A172 (cell line): Measurements from ENCODE around the gene ADAMTS15. TPM values are rescaled to one million over a fixed set of nuclear protein-coding genes. Genes with fewer than 3 reads are reported as not detected.
A peak's percentile ranks its signal among the peaks of the same experiment; 100 is the strongest.

ENCODE experiments used
- DNase-seq: peaks from one replicate; pipeline ENCODE4 v3.0.0-alpha.2; 2015; ENCODE audit warnings: low spot score
- total RNA-seq: library from RNA; depleted of rRNA; stranded (reverse); fragments of >200 nt; shearing (Covaris generic); gene quantifications from 2 replicates; pipeline ENCODE4 v1.2.3, GENCODE V29; 2014

Gene ADAMTS15
- total RNA-seq, 1 experiment from 2014 or later = 0.67 TPM

DNA sequence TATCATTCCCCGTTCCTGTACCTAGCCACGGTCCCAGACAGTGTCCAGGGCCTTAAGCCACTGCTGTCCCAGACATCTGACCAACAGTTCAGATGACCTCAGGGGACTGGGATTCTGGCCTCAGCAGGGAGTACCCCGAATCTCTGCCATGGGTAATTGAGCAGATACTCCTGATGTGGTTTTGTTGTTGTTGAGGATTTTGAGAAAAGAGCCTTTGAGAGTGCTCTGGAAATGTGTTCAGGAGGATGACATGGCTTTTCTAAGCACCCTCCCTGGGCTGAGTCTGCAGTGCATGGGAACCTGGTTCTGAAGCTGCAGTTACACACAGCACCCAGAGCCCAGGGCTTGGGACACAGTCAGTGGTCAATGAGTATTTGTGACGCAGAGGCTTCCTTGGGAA lies 30.4 kb downstream of the ADAMTS15 start:
- DNase-seq = no peak

DNA sequence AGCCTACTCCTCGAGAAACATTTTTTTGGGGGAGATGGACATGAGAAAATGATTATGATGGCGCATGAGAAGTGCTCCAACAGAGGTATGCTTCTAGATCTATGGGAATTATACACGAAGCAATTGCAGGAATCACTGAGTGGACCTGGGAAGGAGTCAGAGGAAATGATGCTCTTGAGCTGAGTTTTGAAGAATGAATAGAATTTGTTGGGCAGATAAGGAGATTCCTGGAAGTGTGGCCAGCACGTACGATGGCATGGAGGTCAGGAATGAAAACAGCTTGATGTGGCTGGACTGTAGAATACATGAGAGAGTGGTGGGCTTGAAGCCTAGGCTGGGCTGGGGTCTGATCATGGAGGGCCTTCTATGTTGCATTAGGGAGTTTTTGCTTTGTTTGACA lies 31.7 kb downstream of the ADAMTS15 start:
- DNase-seq = no peak

DNA sequence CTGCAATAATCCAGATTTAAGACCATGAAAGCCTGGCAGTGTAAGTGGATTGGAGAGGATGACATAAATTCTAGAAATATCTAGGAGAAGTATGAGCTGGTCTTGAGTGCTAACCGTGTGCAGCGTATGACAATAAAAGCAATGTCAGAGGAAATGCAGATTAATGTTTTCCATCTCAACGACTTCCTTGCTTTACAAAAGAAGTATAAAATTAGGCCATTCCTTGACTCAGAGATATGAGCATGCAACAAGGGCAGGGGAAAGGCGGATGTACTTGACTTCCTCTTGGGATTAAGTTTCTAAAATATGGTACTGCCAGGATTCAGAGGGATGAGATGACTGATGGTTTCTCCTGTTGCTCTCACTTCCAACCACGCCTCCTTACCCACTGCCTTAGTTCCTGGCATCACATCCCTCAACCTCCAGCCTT lies 32.3 kb downstream of the ADAMTS15 start:
- DNase-seq = no peak

GRCh38 chr11:130483124-130483523 lies 34.7 kb downstream of the ADAMTS15 start:
- no peak for DNase-seq

GRCh38 chr11:130485983-130486382 lies 37.5 kb downstream of the ADAMTS15 start:
- DNase-seq = no peak

DNA sequence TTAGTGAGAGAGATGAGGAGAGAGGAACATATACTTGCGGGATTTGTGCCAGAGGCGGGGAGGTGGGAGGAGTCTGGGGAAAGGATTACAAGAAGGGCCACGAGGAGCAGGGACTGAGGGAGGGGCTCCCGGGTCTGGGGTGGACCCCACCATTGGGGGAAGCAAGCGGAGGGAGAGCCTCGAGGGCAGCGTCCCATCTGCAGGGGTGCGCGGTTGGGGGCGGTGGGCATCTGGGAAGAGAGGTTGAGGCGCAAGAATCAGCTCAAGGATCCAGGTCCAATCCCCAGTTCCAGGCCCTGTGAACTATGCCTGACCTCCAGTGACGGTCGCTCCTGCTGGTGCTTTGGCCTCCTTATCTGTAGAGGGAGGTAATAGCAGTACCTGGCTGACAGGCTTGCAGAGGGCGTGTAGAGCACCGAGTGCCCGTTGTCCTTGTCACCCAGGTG lies 38.0 kb downstream of the ADAMTS15 start:
- DNase-seq = no peak

GRCh38 chr11:130486987-130487923 lies 38.8 kb downstream of the ADAMTS15 start:
- DNase-seq = no peak

GRCh38 chr11:130487924-130488815 lies 39.7 kb downstream of the ADAMTS15 start:
- no peak for DNase-seq

GRCh38 chr11:130488848-130489584 lies 40.6 kb downstream of the ADAMTS15 start:
- no peak for DNase-seq

DNA sequence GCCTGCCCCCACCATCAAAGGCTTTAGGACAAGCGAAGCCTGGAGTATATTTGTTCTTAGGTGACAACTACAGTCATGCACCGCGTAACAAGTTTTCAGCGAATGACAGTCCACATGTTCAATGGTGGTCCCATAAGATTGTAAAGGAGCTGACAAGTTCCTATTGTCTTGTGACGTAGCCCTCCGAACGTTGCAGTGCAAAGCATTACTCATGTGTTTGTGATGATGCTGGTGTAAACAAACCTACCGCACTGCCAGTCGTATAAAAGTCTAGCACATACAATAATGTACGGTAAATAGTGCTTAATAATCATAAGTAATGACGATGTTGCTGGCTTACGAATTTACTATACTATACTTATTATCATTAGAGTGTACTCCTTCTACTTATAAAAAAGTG lies 41.3 kb downstream of the ADAMTS15 start:
- DNase-seq = no peak

DNA sequence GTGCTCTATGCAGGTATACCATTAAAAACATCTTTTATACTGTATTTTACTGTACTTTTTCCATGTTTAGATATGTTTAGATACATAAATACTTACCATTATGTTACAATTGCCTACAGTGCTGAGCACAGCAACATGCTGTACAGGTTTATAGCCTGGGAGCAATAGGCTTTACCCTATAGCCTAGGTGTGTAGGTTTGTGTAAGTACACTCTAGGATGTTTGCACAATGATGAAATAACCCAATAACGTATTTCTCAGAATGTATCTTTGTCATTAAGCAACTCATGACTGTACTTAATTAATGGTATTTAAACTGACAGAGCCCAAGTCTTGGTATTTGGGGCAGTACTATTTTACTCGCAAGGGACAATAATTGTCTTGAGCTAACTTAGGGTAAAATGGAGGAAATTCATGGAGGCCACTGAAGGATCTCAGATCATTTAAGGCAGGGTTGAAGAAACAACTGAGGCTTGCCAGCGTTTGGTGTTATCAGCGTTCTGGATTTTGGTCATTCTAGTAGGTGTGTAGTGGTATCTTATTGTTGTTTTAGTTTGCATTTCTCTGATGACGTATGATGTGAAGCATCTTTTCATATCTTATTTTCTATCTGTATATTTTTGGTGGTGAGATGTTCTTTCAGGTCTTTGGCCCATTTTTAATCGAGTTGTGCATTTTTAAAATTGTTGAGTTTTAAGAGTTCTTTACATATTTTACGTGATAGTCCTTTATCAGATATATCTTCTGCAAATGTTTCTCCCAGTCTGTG lies 42.4 kb downstream of the ADAMTS15 start:
- no peak for DNase-seq

DNA sequence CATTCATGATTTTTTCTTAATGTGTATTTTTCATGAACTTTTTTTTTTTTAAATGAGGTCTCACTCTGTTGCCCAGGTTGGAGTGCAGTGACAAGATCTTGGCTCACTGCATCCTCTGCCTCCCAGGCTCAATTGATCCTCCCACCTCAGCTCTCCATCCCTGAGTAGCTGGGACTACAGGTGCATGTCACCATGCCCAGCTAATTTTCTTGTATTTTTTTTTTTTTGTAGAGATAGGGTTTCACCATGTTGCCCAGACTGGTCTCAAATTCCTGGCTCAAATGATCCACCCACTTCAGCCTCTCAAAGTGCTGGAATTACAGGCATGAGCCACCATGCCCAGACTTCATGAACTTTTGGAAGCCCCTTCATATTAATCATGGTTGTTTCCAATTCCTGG lies 49.7 kb downstream of the ADAMTS15 start:
- DNase-seq = no peak

DNA sequence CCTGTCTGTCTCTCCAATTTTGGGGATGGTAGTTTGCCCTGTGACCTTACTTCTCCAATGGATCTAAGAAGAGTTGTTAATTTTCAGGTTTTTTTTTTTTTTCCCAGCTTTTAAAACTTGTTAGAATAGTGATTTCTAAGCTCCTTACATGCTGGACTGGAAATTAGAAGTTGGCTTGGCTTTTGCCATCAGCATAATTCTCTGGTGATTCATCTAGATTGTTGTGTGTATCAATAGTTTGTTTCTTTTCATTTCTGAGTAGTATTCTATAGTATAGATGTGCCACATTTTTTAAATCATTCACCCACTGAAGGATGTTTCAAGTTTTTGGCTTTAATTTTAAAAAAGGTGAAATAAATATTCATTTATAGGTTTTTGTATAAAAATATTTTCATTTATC lies 51.4 kb downstream of the ADAMTS15 start:
- DNase-seq = no peak

DNA sequence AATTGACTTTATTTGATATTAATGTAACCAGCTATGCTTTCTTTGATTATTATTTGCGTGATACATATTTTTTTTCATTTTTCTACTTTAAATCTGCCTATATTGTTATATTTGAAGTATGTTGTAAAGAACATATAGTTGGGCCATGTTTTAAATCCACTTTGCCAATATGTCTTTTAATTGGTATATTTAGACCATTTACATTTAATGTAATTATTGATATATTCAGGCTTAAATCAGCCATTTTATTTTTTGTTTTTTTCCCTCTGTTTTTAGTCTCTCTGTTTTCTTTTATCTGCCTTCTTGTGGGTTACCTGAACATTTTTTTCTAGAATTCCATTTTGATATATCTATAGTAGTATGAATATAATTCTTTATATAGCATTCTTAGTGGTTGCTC lies 55.9 kb downstream of the ADAMTS15 start:
- no peak for DNase-seq

- DNase-seq = no peak
Measured at GRCh38 chr11:130508913-130509312, 60.5 kb downstream of the ADAMTS15 start.

DNA sequence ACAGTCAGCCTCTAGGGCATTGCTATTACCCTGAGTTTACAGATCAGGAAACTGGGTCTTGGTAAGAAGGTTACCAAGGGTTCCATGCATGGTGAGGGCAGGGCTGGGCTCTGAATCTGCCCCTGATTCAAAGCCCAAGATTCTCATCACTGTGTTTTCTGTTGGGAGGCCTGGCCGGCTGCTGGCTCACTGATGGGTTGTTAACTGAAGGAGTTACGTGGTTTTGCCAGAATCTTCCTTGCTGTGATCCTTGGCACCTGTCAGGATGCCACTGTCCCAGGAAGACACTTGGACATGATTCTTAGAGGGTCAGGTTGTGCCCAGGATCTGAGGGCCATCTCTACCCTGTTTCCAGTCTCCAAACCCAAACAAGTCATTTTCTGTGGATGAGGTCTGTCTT lies 61.5 kb downstream of the ADAMTS15 start:
- DNase-seq = no peak

- DNase-seq = no peak
Measured at GRCh38 chr11:130510407-130511006, 62.1 kb downstream of the ADAMTS15 start.

DNA sequence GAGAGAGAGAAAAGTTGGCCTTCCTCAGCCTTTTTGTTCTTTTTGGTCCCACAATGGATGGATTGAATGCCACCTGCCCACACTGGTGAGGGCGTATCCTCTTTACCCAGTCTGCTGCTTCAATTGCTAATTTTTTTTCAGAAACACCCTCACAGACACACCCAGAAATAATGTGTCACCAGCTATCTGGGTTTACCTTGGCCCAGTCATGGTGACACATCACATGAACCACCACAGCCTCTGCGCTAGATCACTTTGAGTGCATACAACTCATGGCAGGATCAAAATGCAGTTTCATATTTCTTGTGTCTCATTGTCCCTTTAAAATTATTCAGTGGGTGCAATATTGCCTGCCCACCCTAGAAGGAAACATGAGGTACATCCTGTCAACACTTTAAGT lies 63.3 kb downstream of the ADAMTS15 start:
- DNase-seq = no peak

DNA sequence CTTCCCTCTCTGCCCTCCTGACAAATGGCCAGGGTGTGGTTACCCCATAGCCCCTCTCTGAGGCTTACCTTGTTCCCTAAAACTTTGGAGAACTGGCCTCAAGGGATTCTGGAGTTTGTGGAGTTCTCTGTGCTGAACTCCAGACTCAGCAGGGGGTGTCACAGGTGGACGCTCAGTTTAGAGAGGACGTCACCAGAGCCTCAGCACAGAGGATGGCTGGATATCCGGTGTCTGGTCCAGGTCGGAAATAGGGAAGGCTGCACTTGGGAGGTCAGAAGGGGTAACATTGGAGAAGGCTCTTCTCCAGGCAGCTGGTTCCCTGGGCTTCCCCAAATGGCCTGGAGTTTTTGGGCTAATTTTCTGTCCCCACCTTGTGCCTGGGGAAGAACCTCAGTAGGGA lies 64.2 kb downstream of the ADAMTS15 start:
- no peak for DNase-seq

- peak; percentile 8 for DNase-seq
Measured at GRCh38 chr11:130513132-130513531, 64.7 kb downstream of the ADAMTS15 start.

DNA sequence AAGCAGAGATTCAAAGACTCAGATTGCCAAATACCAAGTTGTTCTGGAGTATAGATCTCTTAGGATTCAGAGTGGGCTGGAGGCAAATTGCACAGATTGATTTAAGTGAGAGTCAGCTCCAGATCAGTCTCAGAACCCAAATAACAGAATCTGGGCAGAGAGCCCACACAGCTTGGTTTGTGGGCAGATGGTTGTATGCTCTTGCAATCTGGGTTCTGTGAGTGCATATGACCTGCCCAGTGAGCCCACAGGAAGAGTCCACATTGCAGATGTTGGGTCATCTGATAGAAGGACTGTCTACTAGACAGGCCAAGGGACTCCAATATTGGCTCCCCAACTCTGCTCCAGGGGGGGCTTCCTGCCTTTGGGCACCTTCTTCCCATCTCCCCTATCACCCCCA lies 65.9 kb downstream of the ADAMTS15 start:
- DNase-seq = no peak
